ENCODE measurements around the gene MOB3C. TPM values are rescaled to one million over a fixed set of nuclear protein-coding genes. Genes with fewer than 3 reads are reported as not detected.
A peak's percentile ranks its signal among the peaks of the same experiment; 100 is the strongest.

The MOB3C gene
- total RNA-seq, 4 donors from 2014 or later: 22.4 to 30.8 (median 26.6) TPM

- Histone ChIP-seq H3K9me3 (no peaks in the 10 kb centered on the region), H3K4me1 (peaks cover 4 to 9% of the 10 kb centered on the region in 2 donors), H3K36me3 (no peaks in the 10 kb centered on the region), H3K4me3 (replicated peaks in 1 of 3) (no peak overlapping the region), H3K27ac (no peak overlapping the region), H3K27me3 (no peaks in the 10 kb centered on the region)
- intact Hi-C loops (cut with DNase I): no loop called here
- TF ChIP-seq CTCF (IDR thresholded peaks at IDR 0.05): no peak
- TF ChIP-seq POLR2A (IDR thresholded peaks at IDR 0.05): no peak
- 81 to 92% methylated on average over 9 of the region's 9 CpGs for WGBS, 2 donors
- DNase-seq: no peak
Observed at GRCh38 chr1:46599059-46599970, 17.3 kb downstream of the MOB3C start.

GRCh38 chr1:46596846-46597245 lies 19.8 kb downstream of the MOB3C start:
- Histone ChIP-seq H3K36me3 (peaks cover 15 to 20% of the 10 kb centered on the region in 2 donors), H3K4me1 (no peaks in the 10 kb centered on the region), H3K9me3 (no peaks in the 10 kb centered on the region), H3K27me3 (no peaks in the 10 kb centered on the region), H3K4me3 (replicated peaks in 1 of 3) (no peak overlapping the region), H3K27ac (no peak overlapping the region)
- 91 to 92% methylated on average over 3 of the region's 3 CpGs for WGBS, 2 donors
- TF ChIP-seq CTCF (IDR thresholded peaks at IDR 0.05) (no peak), POLR2A (IDR thresholded peaks at IDR 0.05) (no peak)
- no peak for DNase-seq
- intact Hi-C loops (cut with DNase I): no loop called here

- Histone ChIP-seq H3K27me3 (no peaks in the 10 kb centered on the region), H3K4me1 (no peaks in the 10 kb centered on the region), H3K36me3 (peaks cover 22 to 28% of the 10 kb centered on the region in 2 donors), H3K4me3 (replicated peaks in 1 of 3) (no peak overlapping the region), H3K27ac (no peak overlapping the region), H3K9me3 (no peaks in the 10 kb centered on the region)
- TF ChIP-seq POLR2A (IDR thresholded peaks at IDR 0.05) (no peak), CTCF (IDR thresholded peaks at IDR 0.05) (no peak)
- intact Hi-C loops (cut with DNase I): no loop called here
- 100% methylated on average over 1 of the region's 1 CpG for WGBS, 2 donors
- no peak for DNase-seq
Observed at GRCh38 chr1:46596036-46596435, 20.6 kb downstream of the MOB3C start.

- H3K27ac ChIP-seq: no peak overlapping the region
- H3K9me3 ChIP-seq: no peaks in the 10 kb centered on the region
- H3K27me3 ChIP-seq: no peaks in the 10 kb centered on the region
- peaks cover 28 to 29% of the 10 kb centered on the region in 2 donors for H3K36me3 ChIP-seq
- TF ChIP-seq CTCF (IDR thresholded peaks at IDR 0.05) (no peak), POLR2A (IDR thresholded peaks at IDR 0.05) (no peak)
- WGBS, 2 donors: 69 to 78% methylated on average over 3 of the region's 3 CpGs
- intact Hi-C loops (cut with DNase I): no loop called here
- peak in 1 of 2 donors; percentile 32 for DNase-seq
- H3K4me1 ChIP-seq: no peaks in the 10 kb centered on the region
- no peak overlapping the region for H3K4me3 ChIP-seq (replicated peaks in 1 of 3)
Observed at GRCh38 chr1:46595127-46595526, 21.5 kb downstream of the MOB3C start.

- Histone ChIP-seq H3K27ac (no peak overlapping the region), H3K4me3 (replicated peaks in 1 of 3) (no peak overlapping the region), H3K27me3 (no peaks in the 10 kb centered on the region), H3K36me3 (peaks cover 28 to 29% of the 10 kb centered on the region in 2 donors), H3K4me1 (no peaks in the 10 kb centered on the region), H3K9me3 (no peaks in the 10 kb centered on the region)
- intact Hi-C loops (cut with DNase I): no loop called here
- 89 to 93% methylated on average over 5 of the region's 5 CpGs for WGBS, 2 donors
- DNase-seq: no peak
- TF ChIP-seq POLR2A (IDR thresholded peaks at IDR 0.05): no peak
- no peak for TF ChIP-seq CTCF (IDR thresholded peaks at IDR 0.05)
Observed at GRCh38 chr1:46594063-46594462, 22.5 kb downstream of the MOB3C start.
